Endodermal cell (in vitro differentiated cells): ENCODE measurements around the gene DHX29. TPM values are rescaled to one million over a fixed set of nuclear protein-coding genes. Genes with fewer than 3 reads are reported as not detected.

ENCODE experiments used
- DNase-seq: peaks from one replicate; pipeline ENCODE4 v3.0.0-alpha.2; 2017
- H3K27ac ChIP-seq: 2 replicates; pipeline ENCODE4 v1.5.1; 2013; ENCODE audit warnings: mild to moderate bottlenecking, low read depth, low read length, moderate library complexity
- H3K27me3 ChIP-seq: 2 replicates; pipeline ENCODE4 v1.6.1; 2013; ENCODE audit warnings: mild to moderate bottlenecking, low read length, moderate library complexity; ENCODE audit not compliant: insufficient read depth, control insufficient read depth, poor library complexity, severe bottlenecking
- H3K36me3 ChIP-seq: 2 replicates; pipeline ENCODE4 v1.7.0; 2013; ENCODE audit warnings: mild to moderate bottlenecking, low read length, moderate library complexity; ENCODE audit not compliant: control insufficient read depth, insufficient read depth
- H3K4me1 ChIP-seq: one replicate; pipeline ENCODE4 v1.7.0; 2013; ENCODE audit warnings: low read length; ENCODE audit not compliant: control insufficient read depth, insufficient read depth
- H3K4me3 ChIP-seq: 2 replicates; pipeline ENCODE4 v1.5.1; 2013; ENCODE audit warnings: mild to moderate bottlenecking, low read length, moderate library complexity
- H3K9ac ChIP-seq: 2 replicates; pipeline ENCODE4 v1.6.1; 2013; ENCODE audit warnings: mild to moderate bottlenecking, low read length, moderate library complexity; ENCODE audit not compliant: poor library complexity, severe bottlenecking; ENCODE audit errors: extremely low read depth
- H3K9me3 ChIP-seq: 2 replicates; pipeline ENCODE4 v1.6.1; 2013; ENCODE audit warnings: mild to moderate bottlenecking, low read length, moderate library complexity; ENCODE audit not compliant: control insufficient read depth
- H3K27ac Mint-ChIP-seq: 2 replicates; pipeline ENCODE4 v1.8.0; 2020; ENCODE audit warnings: mixed read lengths
- H3K27me3 Mint-ChIP-seq: 2 replicates; pipeline ENCODE4 v1.8.0; 2021; ENCODE audit warnings: mild to moderate bottlenecking, mixed read lengths; ENCODE audit not compliant: insufficient read depth
- H3K36me3 Mint-ChIP-seq: 2 replicates; pipeline ENCODE4 v1.8.0; 2020; ENCODE audit warnings: low read depth, mixed read lengths
- H3K4me1 Mint-ChIP-seq: 2 replicates; pipeline ENCODE4 v1.8.0; 2020; ENCODE audit warnings: mixed read lengths
- H3K4me3 Mint-ChIP-seq: 2 replicates; pipeline ENCODE4 v1.8.0; 2020; ENCODE audit warnings: mild to moderate bottlenecking, moderate library complexity, mixed read lengths
- H3K9me3 Mint-ChIP-seq: 2 replicates; pipeline ENCODE4 v1.8.0; 2020; ENCODE audit warnings: mild to moderate bottlenecking, mixed read lengths
- WGBS, 2 experiments: methylation state at CpG; one replicate each; pipeline versions ENCODE4 v1.1.5 to v1.1.7; 2013; ENCODE audit warnings: missing lambda C conversion rate in 2 of 2, mixed read lengths in 1 of 2; ENCODE audit not compliant: insufficient coverage in 1 of 2, insufficient read length in 1 of 2; 5-methylcytosine and 5-hydroxymethylcytosine counted together
- total RNA-seq, 2 donors: library from RNA; stranded (reverse); fragmentation: NEBNext Ultra II Directional in 1 of 2; extraction: Animal tissue kit (Norgen Biotek cat#: 25700) in 1 of 2; gene quantifications; 2 replicates in 1 of 2; 3 replicates in 1 of 2; pipeline ENCODE4 v1.2.1, GENCODE V29; 2021
- TF ChIP-seq, protein P1 (sequence below): fragments of 200-600 bp; sonication (generic); conservative IDR thresholded peaks from 2 replicates; pipeline ENCODE4 v1.5.0; 2021; ENCODE audit warnings: antibody characterized with exemption, mild to moderate bottlenecking

The DHX29 gene
- total RNA-seq, 2 donors from 2014 or later = 27.9 to 29.0 TPM

GRCh38 chr5:55344392-55344992, 37.0 kb upstream of the DHX29 start:
- no peak overlapping the region for H3K9ac ChIP-seq
- H3K27me3 Mint-ChIP-seq = no peaks in the 10 kb centered on the region
- peaks cover 84% of the 10 kb centered on the region for H3K36me3 ChIP-seq
- DNase-seq = peak; percentile 85
- no peak overlapping the region for H3K27ac ChIP-seq
- no peak overlapping the region for H3K4me3 ChIP-seq
- H3K9me3 ChIP-seq = peaks cover 33% of the 10 kb centered on the region
- no peak overlapping the region for H3K4me3 Mint-ChIP-seq
- 100% methylated on average over 1 of the region's 2 CpGs; no CpG with 5 or more reads in 1 of the 2 experiments for WGBS, 2 experiments
- peaks cover 14% of the 10 kb centered on the region for H3K9me3 Mint-ChIP-seq
- peaks cover 3% of the 10 kb centered on the region for H3K4me1 ChIP-seq
- H3K36me3 Mint-ChIP-seq = peaks cover 70% of the 10 kb centered on the region
- H3K4me1 Mint-ChIP-seq = peaks cover 11% of the 10 kb centered on the region
- no peak overlapping the region for H3K27ac Mint-ChIP-seq
- TF ChIP-seq, protein P1, sequence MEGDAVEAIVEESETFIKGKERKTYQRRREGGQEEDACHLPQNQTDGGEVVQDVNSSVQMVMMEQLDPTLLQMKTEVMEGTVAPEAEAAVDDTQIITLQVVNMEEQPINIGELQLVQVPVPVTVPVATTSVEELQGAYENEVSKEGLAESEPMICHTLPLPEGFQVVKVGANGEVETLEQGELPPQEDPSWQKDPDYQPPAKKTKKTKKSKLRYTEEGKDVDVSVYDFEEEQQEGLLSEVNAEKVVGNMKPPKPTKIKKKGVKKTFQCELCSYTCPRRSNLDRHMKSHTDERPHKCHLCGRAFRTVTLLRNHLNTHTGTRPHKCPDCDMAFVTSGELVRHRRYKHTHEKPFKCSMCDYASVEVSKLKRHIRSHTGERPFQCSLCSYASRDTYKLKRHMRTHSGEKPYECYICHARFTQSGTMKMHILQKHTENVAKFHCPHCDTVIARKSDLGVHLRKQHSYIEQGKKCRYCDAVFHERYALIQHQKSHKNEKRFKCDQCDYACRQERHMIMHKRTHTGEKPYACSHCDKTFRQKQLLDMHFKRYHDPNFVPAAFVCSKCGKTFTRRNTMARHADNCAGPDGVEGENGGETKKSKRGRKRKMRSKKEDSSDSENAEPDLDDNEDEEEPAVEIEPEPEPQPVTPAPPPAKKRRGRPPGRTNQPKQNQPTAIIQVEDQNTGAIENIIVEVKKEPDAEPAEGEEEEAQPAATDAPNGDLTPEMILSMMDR = peak; percentile 93
- H3K27me3 ChIP-seq = no peaks in the 10 kb centered on the region

GRCh38 chr5:55343609-55344008, 36.1 kb upstream of the DHX29 start:
- TF ChIP-seq, protein P1 = no peak
- Histone ChIP-seq H3K4me3 (no peak overlapping the region), H3K36me3 (peaks cover 84% of the 10 kb centered on the region), H3K9ac (no peak overlapping the region), H3K27ac (no peak overlapping the region), H3K4me1 (peaks cover 3% of the 10 kb centered on the region), H3K9me3 (peaks cover 33% of the 10 kb centered on the region), H3K27me3 (no peaks in the 10 kb centered on the region)
- peaks cover 14% of the 10 kb centered on the region for H3K9me3 Mint-ChIP-seq
- no peak overlapping the region for H3K4me3 Mint-ChIP-seq
- no CpG with 5 or more reads among the region's 1 CpG for WGBS, 2 experiments
- peaks cover 11% of the 10 kb centered on the region for H3K4me1 Mint-ChIP-seq
- no peak overlapping the region for H3K27ac Mint-ChIP-seq
- H3K27me3 Mint-ChIP-seq = no peaks in the 10 kb centered on the region
- DNase-seq = no peak
- peaks cover 61% of the 10 kb centered on the region for H3K36me3 Mint-ChIP-seq

- DNase-seq = no peak
- H3K4me1 ChIP-seq = peaks cover under 1% of the 10 kb centered on the region
- Mint-ChIP-seq H3K4me1 (peaks cover 6% of the 10 kb centered on the region), H3K9me3 (peaks cover 14% of the 10 kb centered on the region), H3K27ac (no peak overlapping the region), H3K36me3 (peaks cover 61% of the 10 kb centered on the region), H3K27me3 (no peaks in the 10 kb centered on the region), H3K4me3 (no peak overlapping the region)
- TF ChIP-seq, protein P1 = no peak
- no peaks in the 10 kb centered on the region for H3K27me3 ChIP-seq
- no peak overlapping the region for H3K9ac ChIP-seq
- 94 to 96% methylated on average over 3 to 4 of the region's 4 CpGs for WGBS, 2 experiments
- H3K27ac ChIP-seq = no peak overlapping the region
- H3K36me3 ChIP-seq = peaks cover 79% of the 10 kb centered on the region
- no peak overlapping the region for H3K4me3 ChIP-seq
- peaks cover 33% of the 10 kb centered on the region for H3K9me3 ChIP-seq
These were observed 35.6 kb upstream of the DHX29 start for GRCh38 chr5:55343107-55343506.
